WERI-Rb-1 (cell line): Measurements from ENCODE around the gene MAGI2.
A peak's percentile ranks its signal among the peaks of the same experiment; 100 is the strongest.

ENCODE experiments used
- DNase-seq: peaks from one replicate; pipeline ENCODE4 v3.0.0-alpha.2; 2020
- H3K27ac ChIP-seq: fragments of 250-450 bp; sonication (Bioruptor Pico); 2 replicates; pipeline ENCODE4 v1.5.1; 2020; ENCODE audit warnings: mild to moderate bottlenecking, moderate library complexity
- H3K27me3 ChIP-seq: fragments of 250-450 bp; sonication (Bioruptor Pico); 2 replicates; pipeline ENCODE4 v1.5.1; 2021; ENCODE audit warnings: mild to moderate bottlenecking, low read depth, moderate library complexity; ENCODE audit not compliant: insufficient read depth, severe bottlenecking
- H3K36me3 ChIP-seq: fragments of 250-450 bp; sonication (Bioruptor Pico); 2 replicates; pipeline ENCODE4 v1.5.1; 2020; ENCODE audit warnings: mild to moderate bottlenecking, moderate library complexity
- H3K4me3 ChIP-seq: 2 replicates; pipeline ENCODE4 v1.5.1; 2011; ENCODE audit warnings: low read depth, mild to moderate bottlenecking, control low read depth, low read length
- H3K9me3 ChIP-seq: fragments of 250-450 bp; sonication (Bioruptor Pico); 2 replicates; pipeline ENCODE4 v1.5.1; 2021; ENCODE audit warnings: mild to moderate bottlenecking, moderate library complexity; ENCODE audit not compliant: severe bottlenecking
- CTCF ChIP-seq: IDR thresholded peaks from 2 replicates; pipeline ENCODE4 v1.5.1; 2011; ENCODE audit warnings: low read depth, mild to moderate bottlenecking, control low read depth, inconsistent platforms, low read length

The MAGI2 gene

GRCh38 chr7:79320741-79321473, 132.6 kb downstream of the MAGI2 start:
- Histone ChIP-seq H3K9me3 (no peaks in the 10 kb centered on the region), H3K36me3 (no peaks in the 10 kb centered on the region), H3K27me3 (no peaks in the 10 kb centered on the region), H3K27ac (no peak overlapping the region), H3K4me3 (no peak overlapping the region)
- no peak for TF ChIP-seq CTCF
- no peak for DNase-seq

GRCh38 chr7:79319369-79319768, 134.1 kb downstream of the MAGI2 start:
- Histone ChIP-seq H3K27me3 (no peaks in the 10 kb centered on the region), H3K36me3 (no peaks in the 10 kb centered on the region), H3K4me3 (no peak overlapping the region), H3K9me3 (no peaks in the 10 kb centered on the region), H3K27ac (no peak overlapping the region)
- TF ChIP-seq CTCF, result no peak
- no peak for DNase-seq

GRCh38 chr7:79317728-79318127, 135.7 kb downstream of the MAGI2 start:
- no peaks in the 10 kb centered on the region for H3K27me3 ChIP-seq
- no peak for DNase-seq
- H3K36me3 ChIP-seq, result no peaks in the 10 kb centered on the region
- H3K9me3 ChIP-seq, result no peaks in the 10 kb centered on the region
- H3K27ac ChIP-seq, result no peak overlapping the region
- no peak for TF ChIP-seq CTCF
- no peak overlapping the region for H3K4me3 ChIP-seq

GRCh38 chr7:79312022-79312421, 141.4 kb downstream of the MAGI2 start:
- no peak overlapping the region for H3K27ac ChIP-seq

GRCh38 chr7:79308192-79308591, 145.3 kb downstream of the MAGI2 start:
- H3K27me3 ChIP-seq, result no peaks in the 10 kb centered on the region
- peak; percentile 35; the same call in 1 of the 2 replicates for TF ChIP-seq CTCF
- H3K9me3 ChIP-seq, result no peaks in the 10 kb centered on the region
- no peaks in the 10 kb centered on the region for H3K36me3 ChIP-seq
- H3K4me3 ChIP-seq, result no peak overlapping the region
- DNase-seq, result no peak
- H3K27ac ChIP-seq, result no peak overlapping the region

More at GRCh38 chr7:79312022-79312421, 141.4 kb downstream of the MAGI2 start:
- no peak for DNase-seq
- Histone ChIP-seq H3K27me3 (no peaks in the 10 kb centered on the region), H3K36me3 (no peaks in the 10 kb centered on the region), H3K9me3 (no peaks in the 10 kb centered on the region), H3K4me3 (no peak overlapping the region)
- no peak for TF ChIP-seq CTCF

GRCh38 chr7:79307376-79307775, 146.1 kb downstream of the MAGI2 start:
- DNase-seq, result no peak
- H3K4me3 ChIP-seq, result no peak overlapping the region
- no peak overlapping the region for H3K27ac ChIP-seq
- no peaks in the 10 kb centered on the region for H3K36me3 ChIP-seq
- no peaks in the 10 kb centered on the region for H3K9me3 ChIP-seq
- no peaks in the 10 kb centered on the region for H3K27me3 ChIP-seq
- TF ChIP-seq CTCF, result no peak
